GM23338 (cell line): ENCODE results near the gene SLC37A1. TPM values are rescaled to one million over a fixed set of nuclear protein-coding genes. Genes with fewer than 3 reads are reported as not detected.

Source experiments
- CREB1 ChIP-seq: fragments of 250-450 bp; sonication (Bioruptor Pico); IDR thresholded peaks from 2 replicates; pipeline ENCODE4 v1.5.0; 2020; ENCODE audit warnings: low read depth, mild to moderate bottlenecking, moderate library complexity
- EZH2 ChIP-seq: fragments of 200-600 bp; sonication (generic); IDR thresholded peaks from one replicate; pipeline ENCODE4 v1.8.0; 2017; ENCODE audit warnings: antibody characterized with exemption, mild to moderate bottlenecking, low read depth; ENCODE audit not compliant: unreplicated experiment
- EZH2phosphoT487 ChIP-seq: fragments of 200-600 bp; sonication (generic); IDR thresholded peaks from one replicate; pipeline ENCODE4 v1.8.1; 2018; ENCODE audit warnings: antibody characterized with exemption; ENCODE audit not compliant: unreplicated experiment
- JUNB ChIP-seq: IDR thresholded peaks from one replicate; pipeline ENCODE4 v1.6.1; 2016; ENCODE audit warnings: antibody characterized with exemption; ENCODE audit not compliant: unreplicated experiment
- POLR2AphosphoS5 ChIP-seq: IDR thresholded peaks from 2 replicates; pipeline ENCODE4 v1.6.1; 2016; ENCODE audit warnings: antibody characterized with exemption, low read depth
- STAT1 ChIP-seq: IDR thresholded peaks from one replicate; pipeline ENCODE4 v1.6.1; 2016; ENCODE audit warnings: antibody characterized with exemption; ENCODE audit not compliant: unreplicated experiment
- ZNF114 ChIP-seq: fragments of 250-450 bp; sonication (Bioruptor Pico); IDR thresholded peaks from 2 replicates; pipeline ENCODE4 v1.5.0; 2020; ENCODE audit warnings: mild to moderate bottlenecking, moderate library complexity
- polyA plus RNA-seq: library from polyadenylated mRNA; unstranded; fragments of >200 nt; fragmentation: Nextera tagmentation; extraction: Ambion mirVana; gene quantifications from 2 replicates; pipeline ENCODE4 v1.2.1, GENCODE V29; 2016
- total RNA-seq: library from RNA; depleted of rRNA; stranded (reverse); fragments of >200 nt; shearing (Covaris generic); gene quantifications from 2 replicates; pipeline ENCODE4 v1.2.3, GENCODE V29; 2014
- TF ChIP-seq, protein P1 (sequence below): fragments of 250-450 bp; sonication (Bioruptor Pico); IDR thresholded peaks from 2 replicates; pipeline ENCODE4 v1.5.0; 2020; ENCODE audit warnings: mild to moderate bottlenecking, moderate library complexity
- TF ChIP-seq, protein P2 (sequence below): IDR thresholded peaks from one replicate; pipeline ENCODE4 v1.6.1; 2018; ENCODE audit warnings: antibody characterized with exemption; ENCODE audit not compliant: unreplicated experiment
- TF ChIP-seq, protein P3 (sequence below), 2 experiments: fragments of 200-600 bp in 1 of 2; sonication (generic) in 1 of 2; conservative IDR thresholded peaks; 2 replicates each; pipeline versions ENCODE4 v1.5.1 to v1.6.1; 2016 to 2017; ENCODE audit warnings: antibody characterized with exemption in 2 of 2, low read depth in 2 of 2, mild to moderate bottlenecking in 2 of 2, moderate library complexity in 1 of 2

SLC37A1 gene
- total and polyA plus RNA-seq, 2 experiments from 2014 or later = 14.0 to 30.3 TPM

DNA sequence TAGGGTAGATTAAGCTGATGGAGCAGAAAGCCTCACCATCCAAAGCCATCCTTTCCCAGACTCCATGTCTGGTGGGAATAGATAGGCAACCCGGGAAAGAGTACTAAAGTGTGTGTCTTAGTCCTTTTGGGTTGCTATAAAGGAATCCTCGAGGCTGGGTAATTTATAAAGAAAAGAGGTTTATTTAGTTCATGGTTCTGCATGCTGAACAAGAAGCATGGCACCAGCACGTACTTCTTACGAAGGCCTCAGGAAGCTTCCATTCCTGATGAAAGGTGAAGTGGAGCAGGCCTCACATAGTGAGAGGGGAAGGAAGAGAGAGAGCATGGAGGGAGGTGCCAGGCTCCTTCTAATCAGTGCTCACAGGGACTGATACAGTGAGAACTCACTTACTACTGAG is 6.2 kb upstream of the SLC37A1 start (continued):
- TF ChIP-seq, protein P1, sequence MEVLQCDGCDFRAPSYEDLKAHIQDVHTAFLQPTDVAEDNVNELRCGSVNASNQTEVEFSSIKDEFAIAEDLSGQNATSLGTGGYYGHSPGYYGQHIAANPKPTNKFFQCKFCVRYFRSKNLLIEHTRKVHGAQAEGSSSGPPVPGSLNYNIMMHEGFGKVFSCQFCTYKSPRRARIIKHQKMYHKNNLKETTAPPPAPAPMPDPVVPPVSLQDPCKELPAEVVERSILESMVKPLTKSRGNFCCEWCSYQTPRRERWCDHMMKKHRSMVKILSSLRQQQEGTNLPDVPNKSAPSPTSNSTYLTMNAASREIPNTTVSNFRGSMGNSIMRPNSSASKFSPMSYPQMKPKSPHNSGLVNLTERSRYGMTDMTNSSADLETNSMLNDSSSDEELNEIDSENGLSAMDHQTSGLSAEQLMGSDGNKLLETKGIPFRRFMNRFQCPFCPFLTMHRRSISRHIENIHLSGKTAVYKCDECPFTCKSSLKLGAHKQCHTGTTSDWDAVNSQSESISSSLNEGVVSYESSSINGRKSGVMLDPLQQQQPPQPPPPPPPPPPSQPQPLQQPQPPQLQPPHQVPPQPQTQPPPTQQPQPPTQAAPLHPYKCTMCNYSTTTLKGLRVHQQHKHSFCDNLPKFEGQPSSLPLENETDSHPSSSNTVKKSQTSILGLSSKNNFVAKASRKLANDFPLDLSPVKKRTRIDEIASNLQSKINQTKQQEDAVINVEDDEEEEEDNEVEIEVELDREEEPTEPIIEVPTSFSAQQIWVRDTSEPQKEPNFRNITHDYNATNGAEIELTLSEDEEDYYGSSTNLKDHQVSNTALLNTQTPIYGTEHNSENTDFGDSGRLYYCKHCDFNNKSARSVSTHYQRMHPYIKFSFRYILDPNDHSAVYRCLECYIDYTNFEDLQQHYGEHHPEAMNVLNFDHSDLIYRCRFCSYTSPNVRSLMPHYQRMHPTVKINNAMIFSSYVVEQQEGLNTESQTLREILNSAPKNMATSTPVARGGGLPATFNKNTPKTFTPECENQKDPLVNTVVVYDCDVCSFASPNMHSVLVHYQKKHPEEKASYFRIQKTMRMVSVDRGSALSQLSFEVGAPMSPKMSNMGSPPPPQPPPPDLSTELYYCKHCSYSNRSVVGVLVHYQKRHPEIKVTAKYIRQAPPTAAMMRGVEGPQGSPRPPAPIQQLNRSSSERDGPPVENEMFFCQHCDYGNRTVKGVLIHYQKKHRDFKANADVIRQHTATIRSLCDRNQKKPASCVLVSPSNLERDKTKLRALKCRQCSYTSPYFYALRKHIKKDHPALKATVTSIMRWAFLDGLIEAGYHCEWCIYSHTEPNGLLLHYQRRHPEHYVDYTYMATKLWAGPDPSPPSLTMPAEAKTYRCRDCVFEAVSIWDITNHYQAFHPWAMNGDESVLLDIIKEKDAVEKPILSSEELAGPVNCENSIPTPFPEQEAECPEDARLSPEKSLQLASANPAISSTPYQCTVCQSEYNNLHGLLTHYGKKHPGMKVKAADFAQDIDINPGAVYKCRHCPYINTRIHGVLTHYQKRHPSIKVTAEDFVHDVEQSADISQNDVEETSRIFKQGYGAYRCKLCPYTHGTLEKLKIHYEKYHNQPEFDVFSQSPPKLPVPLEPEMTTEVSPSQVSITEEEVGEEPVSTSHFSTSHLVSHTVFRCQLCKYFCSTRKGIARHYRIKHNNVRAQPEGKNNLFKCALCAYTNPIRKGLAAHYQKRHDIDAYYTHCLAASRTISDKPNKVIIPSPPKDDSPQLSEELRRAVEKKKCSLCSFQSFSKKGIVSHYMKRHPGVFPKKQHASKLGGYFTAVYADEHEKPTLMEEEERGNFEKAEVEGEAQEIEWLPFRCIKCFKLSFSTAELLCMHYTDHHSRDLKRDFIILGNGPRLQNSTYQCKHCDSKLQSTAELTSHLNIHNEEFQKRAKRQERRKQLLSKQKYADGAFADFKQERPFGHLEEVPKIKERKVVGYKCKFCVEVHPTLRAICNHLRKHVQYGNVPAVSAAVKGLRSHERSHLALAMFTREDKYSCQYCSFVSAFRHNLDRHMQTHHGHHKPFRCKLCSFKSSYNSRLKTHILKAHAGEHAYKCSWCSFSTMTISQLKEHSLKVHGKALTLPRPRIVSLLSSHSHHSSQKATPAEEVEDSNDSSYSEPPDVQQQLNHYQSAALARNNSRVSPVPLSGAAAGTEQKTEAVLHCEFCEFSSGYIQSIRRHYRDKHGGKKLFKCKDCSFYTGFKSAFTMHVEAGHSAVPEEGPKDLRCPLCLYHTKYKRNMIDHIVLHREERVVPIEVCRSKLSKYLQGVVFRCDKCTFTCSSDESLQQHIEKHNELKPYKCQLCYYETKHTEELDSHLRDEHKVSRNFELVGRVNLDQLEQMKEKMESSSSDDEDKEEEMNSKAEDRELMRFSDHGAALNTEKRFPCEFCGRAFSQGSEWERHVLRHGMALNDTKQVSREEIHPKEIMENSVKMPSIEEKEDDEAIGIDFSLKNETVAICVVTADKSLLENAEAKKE (CRISPR knock-in tag) = no peak
- TF ChIP-seq, protein P2, sequence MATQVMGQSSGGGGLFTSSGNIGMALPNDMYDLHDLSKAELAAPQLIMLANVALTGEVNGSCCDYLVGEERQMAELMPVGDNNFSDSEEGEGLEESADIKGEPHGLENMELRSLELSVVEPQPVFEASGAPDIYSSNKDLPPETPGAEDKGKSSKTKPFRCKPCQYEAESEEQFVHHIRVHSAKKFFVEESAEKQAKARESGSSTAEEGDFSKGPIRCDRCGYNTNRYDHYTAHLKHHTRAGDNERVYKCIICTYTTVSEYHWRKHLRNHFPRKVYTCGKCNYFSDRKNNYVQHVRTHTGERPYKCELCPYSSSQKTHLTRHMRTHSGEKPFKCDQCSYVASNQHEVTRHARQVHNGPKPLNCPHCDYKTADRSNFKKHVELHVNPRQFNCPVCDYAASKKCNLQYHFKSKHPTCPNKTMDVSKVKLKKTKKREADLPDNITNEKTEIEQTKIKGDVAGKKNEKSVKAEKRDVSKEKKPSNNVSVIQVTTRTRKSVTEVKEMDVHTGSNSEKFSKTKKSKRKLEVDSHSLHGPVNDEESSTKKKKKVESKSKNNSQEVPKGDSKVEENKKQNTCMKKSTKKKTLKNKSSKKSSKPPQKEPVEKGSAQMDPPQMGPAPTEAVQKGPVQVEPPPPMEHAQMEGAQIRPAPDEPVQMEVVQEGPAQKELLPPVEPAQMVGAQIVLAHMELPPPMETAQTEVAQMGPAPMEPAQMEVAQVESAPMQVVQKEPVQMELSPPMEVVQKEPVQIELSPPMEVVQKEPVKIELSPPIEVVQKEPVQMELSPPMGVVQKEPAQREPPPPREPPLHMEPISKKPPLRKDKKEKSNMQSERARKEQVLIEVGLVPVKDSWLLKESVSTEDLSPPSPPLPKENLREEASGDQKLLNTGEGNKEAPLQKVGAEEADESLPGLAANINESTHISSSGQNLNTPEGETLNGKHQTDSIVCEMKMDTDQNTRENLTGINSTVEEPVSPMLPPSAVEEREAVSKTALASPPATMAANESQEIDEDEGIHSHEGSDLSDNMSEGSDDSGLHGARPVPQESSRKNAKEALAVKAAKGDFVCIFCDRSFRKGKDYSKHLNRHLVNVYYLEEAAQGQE = no peak
- no peak for TF ChIP-seq JUNB
- no peak for TF ChIP-seq EZH2phosphoT487
- TF ChIP-seq EZH2 = no peak
- TF ChIP-seq, protein P3, sequence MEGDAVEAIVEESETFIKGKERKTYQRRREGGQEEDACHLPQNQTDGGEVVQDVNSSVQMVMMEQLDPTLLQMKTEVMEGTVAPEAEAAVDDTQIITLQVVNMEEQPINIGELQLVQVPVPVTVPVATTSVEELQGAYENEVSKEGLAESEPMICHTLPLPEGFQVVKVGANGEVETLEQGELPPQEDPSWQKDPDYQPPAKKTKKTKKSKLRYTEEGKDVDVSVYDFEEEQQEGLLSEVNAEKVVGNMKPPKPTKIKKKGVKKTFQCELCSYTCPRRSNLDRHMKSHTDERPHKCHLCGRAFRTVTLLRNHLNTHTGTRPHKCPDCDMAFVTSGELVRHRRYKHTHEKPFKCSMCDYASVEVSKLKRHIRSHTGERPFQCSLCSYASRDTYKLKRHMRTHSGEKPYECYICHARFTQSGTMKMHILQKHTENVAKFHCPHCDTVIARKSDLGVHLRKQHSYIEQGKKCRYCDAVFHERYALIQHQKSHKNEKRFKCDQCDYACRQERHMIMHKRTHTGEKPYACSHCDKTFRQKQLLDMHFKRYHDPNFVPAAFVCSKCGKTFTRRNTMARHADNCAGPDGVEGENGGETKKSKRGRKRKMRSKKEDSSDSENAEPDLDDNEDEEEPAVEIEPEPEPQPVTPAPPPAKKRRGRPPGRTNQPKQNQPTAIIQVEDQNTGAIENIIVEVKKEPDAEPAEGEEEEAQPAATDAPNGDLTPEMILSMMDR (conservative IDR thresholded peaks at IDR 0.05; ENCODE audit: low read depth in 2 of 2) = no peak
- TF ChIP-seq CREB1 (CRISPR knock-in tag) = no peak
- TF ChIP-seq STAT1 = no peak
- no peak for TF ChIP-seq POLR2AphosphoS5
- TF ChIP-seq ZNF114 (CRISPR knock-in tag) = no peak
